Lung (tissue), 12 donors: Measurements from ENCODE around the gene ZSCAN22. TPM values are rescaled to one million over a fixed set of nuclear protein-coding genes. Genes with fewer than 3 reads are reported as not detected.

Experiments
- ATAC-seq: fragments of 200-7000 bp; cut with Tn5 transposase; one replicate; pipeline ENCODE4 v1.9.1; 2020; ENCODE audit warnings: moderate number of reproducible peaks; ENCODE audit not compliant: insufficient read depth, low FRiP score
- DNase-seq, 3 donors: peaks; one replicate each; pipeline ENCODE4 v3.0.0-alpha.2; 2013 to 2017
- H3K27ac ChIP-seq, 2 donors: one replicate each; pipeline ENCODE4 v1.5.1; 2013; ENCODE audit warnings: mild to moderate bottlenecking in 2 of 2, moderate library complexity in 2 of 2, control low read depth in 1 of 2, inconsistent platforms in 1 of 2, low read depth in 1 of 2, low read length in 1 of 2
- H3K27me3 ChIP-seq, 3 donors: one replicate each; pipeline ENCODE4 v1.5.1; 2013; ENCODE audit warnings: low read length in 2 of 3; ENCODE audit not compliant: control insufficient read depth in 3 of 3, insufficient read depth in 3 of 3
- H3K36me3 ChIP-seq, 4 donors: one replicate each; pipeline ENCODE4 v1.5.1; 2013; ENCODE audit warnings: low read length in 4 of 4, mild to moderate bottlenecking in 1 of 4, moderate library complexity in 1 of 4; ENCODE audit not compliant: control insufficient read depth in 4 of 4, insufficient read depth in 4 of 4
- H3K4me1 ChIP-seq, 5 donors: one replicate each; pipeline ENCODE4 v1.5.1; 2013; ENCODE audit warnings: low read length in 5 of 5, mild to moderate bottlenecking in 2 of 5, moderate library complexity in 1 of 5; ENCODE audit not compliant: control insufficient read depth in 5 of 5, insufficient read depth in 5 of 5
- H3K4me3 ChIP-seq: one replicate; pipeline ENCODE4 v1.5.1; 2013; ENCODE audit warnings: mild to moderate bottlenecking, control low read depth, moderate library complexity
- H3K9ac ChIP-seq, 2 donors: one replicate each; pipeline ENCODE4 v1.5.1; 2013; ENCODE audit warnings: low read length in 2 of 2, control low read depth in 1 of 2; ENCODE audit not compliant: insufficient read depth in 1 of 2
- H3K9me3 ChIP-seq, 4 donors: one replicate each; pipeline ENCODE4 v1.5.1; 2013; ENCODE audit warnings: low read length in 3 of 4, mild to moderate bottlenecking in 1 of 4, moderate library complexity in 1 of 4; ENCODE audit not compliant: control insufficient read depth in 4 of 4, insufficient read depth in 3 of 4
- WGBS, 2 donors: extraction: QIAGEN DNeasy Blood & Tissue Kit; methylation state at CpG; one replicate each; pipeline ENCODE4 v1.1.7; 2013; 5-methylcytosine and 5-hydroxymethylcytosine counted together
- polyA plus RNA-seq, 2 donors: library from polyadenylated mRNA; stranded (reverse); fragments of 200-250 nt; gene quantifications; one replicate each; pipeline ENCODE4 v1.2.1, GENCODE V29; 2013
- total RNA-seq, 2 donors: library from RNA; depleted of rRNA in 1 of 2; stranded (reverse); fragments of >200 nt in 1 of 2; gene quantifications; one replicate each; pipeline ENCODE4 v1.2.1, GENCODE V29; 2014 to 2021
- TF ChIP-seq, protein P1 (sequence below): IDR thresholded peaks from 2 replicates; pipeline ENCODE4 v1.5.1; 2012; ENCODE audit warnings: mild to moderate bottlenecking; ENCODE audit errors: control extremely low read depth, extremely low read depth
- donor health status: control.
- donor health status: control.
- donor health status: Bipolar disorder and iron deficiency.
- donor health status: healthy.
- donor health status: DM: yes; HTN: yes; CAD: no.

Gene ZSCAN22
- total and polyA plus RNA-seq, 4 donors: 0.93 to 3.7 (median 2.4) TPM

DNA sequence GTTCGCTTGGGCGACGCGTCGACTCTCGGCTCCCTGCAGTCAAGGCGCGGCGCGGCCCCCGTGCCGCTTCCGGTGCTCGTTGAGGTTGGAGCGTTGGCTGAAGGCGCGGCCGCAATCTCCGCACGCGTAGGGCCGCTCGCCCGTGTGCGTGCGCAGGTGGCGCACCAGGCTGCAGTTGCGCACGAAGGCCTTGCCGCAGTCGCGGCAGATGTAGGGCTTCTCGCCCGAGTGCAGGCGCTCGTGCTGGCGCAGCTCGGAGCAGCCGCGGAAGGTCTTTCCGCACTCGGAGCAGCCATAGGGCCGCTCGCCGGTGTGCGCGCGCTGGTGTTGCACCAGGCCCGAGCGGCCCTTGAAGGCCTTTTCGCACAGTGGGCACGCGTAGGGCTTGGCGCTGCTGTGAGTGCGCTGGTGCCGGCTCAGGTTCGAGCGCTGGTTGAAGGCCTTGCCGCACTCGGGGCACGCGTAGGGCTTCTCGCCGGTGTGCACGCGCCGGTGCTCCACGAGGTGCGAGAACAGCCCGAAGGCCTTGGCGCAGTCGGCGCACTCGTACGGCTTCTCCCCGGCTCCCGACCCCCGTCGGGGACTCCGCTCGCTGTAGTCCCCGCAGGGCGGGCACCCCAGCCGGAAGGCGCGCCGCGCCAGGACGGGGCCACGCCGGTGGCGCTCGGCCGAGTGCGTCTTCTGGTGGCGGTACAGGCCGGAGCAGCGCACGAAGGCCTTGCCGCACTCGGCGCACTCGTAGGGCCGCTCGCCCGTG, 41.1 kb downstream of the ZSCAN22 start:
- H3K4me3 ChIP-seq: no peak overlapping the region
- WGBS, 2 donors: 63 to 69% methylated on average over 96 to 106 of the region's 106 CpGs
- no peak for DNase-seq
- no peak overlapping the region for H3K9ac ChIP-seq
- TF ChIP-seq, protein P1, sequence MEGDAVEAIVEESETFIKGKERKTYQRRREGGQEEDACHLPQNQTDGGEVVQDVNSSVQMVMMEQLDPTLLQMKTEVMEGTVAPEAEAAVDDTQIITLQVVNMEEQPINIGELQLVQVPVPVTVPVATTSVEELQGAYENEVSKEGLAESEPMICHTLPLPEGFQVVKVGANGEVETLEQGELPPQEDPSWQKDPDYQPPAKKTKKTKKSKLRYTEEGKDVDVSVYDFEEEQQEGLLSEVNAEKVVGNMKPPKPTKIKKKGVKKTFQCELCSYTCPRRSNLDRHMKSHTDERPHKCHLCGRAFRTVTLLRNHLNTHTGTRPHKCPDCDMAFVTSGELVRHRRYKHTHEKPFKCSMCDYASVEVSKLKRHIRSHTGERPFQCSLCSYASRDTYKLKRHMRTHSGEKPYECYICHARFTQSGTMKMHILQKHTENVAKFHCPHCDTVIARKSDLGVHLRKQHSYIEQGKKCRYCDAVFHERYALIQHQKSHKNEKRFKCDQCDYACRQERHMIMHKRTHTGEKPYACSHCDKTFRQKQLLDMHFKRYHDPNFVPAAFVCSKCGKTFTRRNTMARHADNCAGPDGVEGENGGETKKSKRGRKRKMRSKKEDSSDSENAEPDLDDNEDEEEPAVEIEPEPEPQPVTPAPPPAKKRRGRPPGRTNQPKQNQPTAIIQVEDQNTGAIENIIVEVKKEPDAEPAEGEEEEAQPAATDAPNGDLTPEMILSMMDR: no peak
- peaks cover 0 to 5% (median 0%) of the 10 kb centered on the region in 4 donors for H3K36me3 ChIP-seq
- no peaks in the 10 kb centered on the region for H3K27me3 ChIP-seq
- no peak for ATAC-seq
- H3K4me1 ChIP-seq: peaks cover 0 to under 1% (median 0%) of the 10 kb centered on the region in 5 donors
- H3K27ac ChIP-seq: no peak overlapping the region
- peaks cover 0 to 2% (median 0%) of the 10 kb centered on the region in 4 donors for H3K9me3 ChIP-seq

DNA sequence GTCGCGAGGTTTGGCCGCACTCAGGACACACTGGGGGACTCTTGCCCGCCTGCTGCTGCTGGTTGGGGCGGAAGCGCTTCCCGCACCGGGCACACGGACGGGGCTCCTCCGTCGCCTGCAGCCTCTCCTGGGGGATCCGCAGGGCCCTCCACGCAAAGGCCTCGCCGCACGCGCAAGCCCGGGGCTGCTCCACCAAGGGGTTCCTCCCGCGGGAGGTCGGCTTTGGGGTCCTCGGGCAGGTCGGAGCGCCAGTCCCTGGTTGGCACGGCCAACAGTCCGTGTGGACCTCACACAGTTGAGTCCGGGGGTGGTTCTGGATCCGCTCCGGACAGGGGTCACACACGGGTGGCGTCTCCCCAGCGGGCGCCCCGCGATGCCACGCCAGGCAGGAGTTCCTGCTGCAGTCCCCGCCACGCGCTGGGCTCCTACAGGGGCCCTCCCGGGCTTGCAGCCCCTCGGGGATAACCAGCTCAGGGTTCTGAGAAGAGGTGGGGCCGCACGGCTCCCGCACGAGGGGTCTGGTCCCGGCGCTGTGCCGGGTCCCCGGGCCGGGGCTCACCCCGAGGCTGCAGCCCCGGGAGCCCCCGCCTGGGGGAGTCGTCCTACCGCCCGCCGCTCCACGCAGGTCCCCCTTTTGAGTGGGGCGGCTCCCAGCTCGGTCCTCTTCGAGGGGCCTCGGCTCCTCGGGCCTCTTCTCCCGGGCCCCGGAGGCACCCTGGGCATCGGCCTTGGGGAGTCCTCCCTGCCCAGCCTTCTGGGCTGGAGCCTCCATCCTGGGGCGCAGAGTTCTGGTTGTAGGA, 42.0 kb downstream of the ZSCAN22 start:
- Histone ChIP-seq H3K4me1 (peaks cover 0 to 7% (median 0%) of the 10 kb centered on the region in 5 donors), H3K4me3 (no peak overlapping the region), H3K36me3 (peaks cover 0 to 5% (median 0%) of the 10 kb centered on the region in 4 donors), H3K9ac (no peak overlapping the region), H3K9me3 (peaks cover 0 to 2% (median 0%) of the 10 kb centered on the region in 4 donors), H3K27me3 (no peaks in the 10 kb centered on the region), H3K27ac (no peak overlapping the region)
- no peak for DNase-seq
- ATAC-seq: no peak
- TF ChIP-seq, protein P1: no peak
- WGBS, 2 donors: 88 to 91% methylated on average over 57 to 68 of the region's 68 CpGs

DNA sequence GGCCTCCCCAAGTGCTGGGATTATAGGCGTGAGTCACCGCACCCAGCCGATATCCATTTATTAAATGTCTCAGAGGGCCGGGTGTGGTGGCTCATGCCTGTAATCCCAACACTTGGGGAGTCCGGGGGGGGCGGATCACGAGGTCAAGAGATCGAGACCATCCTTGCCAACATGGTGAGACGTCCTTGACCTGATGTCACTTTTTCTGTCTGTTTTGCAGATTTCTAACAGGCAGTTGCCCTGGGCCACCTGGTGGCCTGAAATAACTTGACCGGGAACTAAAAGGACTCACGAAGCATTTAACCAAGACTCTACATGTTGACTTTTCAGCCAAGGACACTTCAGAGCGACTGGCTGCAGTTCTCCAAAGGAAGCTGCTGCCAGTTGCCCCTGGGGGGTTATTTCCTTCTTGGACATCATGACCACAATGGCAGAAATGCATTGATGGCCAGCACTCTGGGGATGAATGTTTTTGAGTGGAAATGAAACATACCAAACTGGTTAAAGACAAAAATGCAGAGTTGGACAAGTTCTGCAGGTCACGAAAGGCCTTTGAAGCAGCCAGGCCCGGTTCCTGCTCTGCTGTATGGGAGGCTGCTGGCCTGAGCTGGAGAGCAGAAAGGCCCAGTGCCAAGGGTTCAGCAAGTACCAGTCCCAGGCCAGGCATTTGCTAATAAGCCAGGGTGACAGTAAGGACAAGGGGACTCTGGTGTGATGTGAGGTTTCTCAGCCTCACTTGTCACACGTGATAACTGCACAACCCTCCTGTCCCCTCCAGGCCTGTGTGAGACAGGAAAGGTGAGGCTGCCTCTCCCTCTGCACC, 45.7 kb downstream of the ZSCAN22 start:
- no peak for DNase-seq
- Histone ChIP-seq H3K9me3 (peaks cover 0 to 2% (median 0%) of the 10 kb centered on the region in 4 donors), H3K4me3 (no peak overlapping the region), H3K27ac (peak overlapping the region in 1 of 2 donors; percentile 2), H3K9ac (no peak overlapping the region), H3K27me3 (no peaks in the 10 kb centered on the region), H3K36me3 (peaks cover 0 to 5% (median 0%) of the 10 kb centered on the region in 4 donors), H3K4me1 (peaks cover 0 to 7% (median 0%) of the 10 kb centered on the region in 5 donors)
- TF ChIP-seq, protein P1: no peak
- peak; percentile 65 for ATAC-seq
- WGBS, 2 donors: 59 to 78% methylated on average over 15 of the region's 15 CpGs
